ENCODE data around the gene ZSCAN22.

The ZSCAN22 gene

GRCh38 chr19:58346961-58347929 is 20.5 kb downstream of the ZSCAN22 start:
- H3K4me3 ChIP-seq (ENCODE audit: low read depth, low read length): peak overlapping the region; percentile 64
- TF ChIP-seq CTCF (IDR thresholded peaks at IDR 0.05; ENCODE audit: borderline replicate concordance, insufficient read depth, low read depth, low read length): no peak

- peak overlapping the region; percentile 64 for H3K4me3 ChIP-seq (ENCODE audit: low read depth, low read length)
Measured at GRCh38 chr19:58348080-58348479, 21.3 kb downstream of the ZSCAN22 start.

- H3K4me3 ChIP-seq (ENCODE audit: low read depth, low read length): no peak overlapping the region
- no peak for TF ChIP-seq CTCF (IDR thresholded peaks at IDR 0.05; ENCODE audit: borderline replicate concordance, insufficient read depth, low read depth, low read length)
Measured at GRCh38 chr19:58349590-58349989, 22.8 kb downstream of the ZSCAN22 start.

GRCh38 chr19:58350001-58350861 is 23.4 kb downstream of the ZSCAN22 start:
- TF ChIP-seq CTCF (IDR thresholded peaks at IDR 0.05; ENCODE audit: borderline replicate concordance, insufficient read depth, low read depth, low read length): no peak
- no peak overlapping the region for H3K4me3 ChIP-seq (ENCODE audit: low read depth, low read length)

- H3K4me3 ChIP-seq (ENCODE audit: low read depth, low read length): no peak overlapping the region
- TF ChIP-seq CTCF (IDR thresholded peaks at IDR 0.05; ENCODE audit: borderline replicate concordance, insufficient read depth, low read depth, low read length): no peak
Measured at GRCh38 chr19:58350871-58351557, 24.2 kb downstream of the ZSCAN22 start.

GRCh38 chr19:58351558-58351878 is 24.7 kb downstream of the ZSCAN22 start:
- no peak overlapping the region for H3K4me3 ChIP-seq (ENCODE audit: low read depth, low read length)

More at GRCh38 chr19:58351558-58351878, 24.7 kb downstream of the ZSCAN22 start:
- no peak for TF ChIP-seq CTCF (IDR thresholded peaks at IDR 0.05; ENCODE audit: borderline replicate concordance, insufficient read depth, low read depth, low read length)
